Breast epithelium (tissue), 4 donors: Measurements from ENCODE around the gene KCNH1. TPM values are rescaled to one million over a fixed set of nuclear protein-coding genes. Genes with fewer than 3 reads are reported as not detected.

Source experiments
- DNase-seq, 2 donors: peaks; one replicate each; pipeline ENCODE4 v3.0.0-alpha.2; 2019; ENCODE audit warnings: low spot score in 2 of 2
- H3K27ac ChIP-seq, 2 donors: fragments of 200-600 bp; sonication (generic) in 1 of 2; one replicate each; pipeline ENCODE4 v1.5.1; 2016 to 2019; ENCODE audit warnings: mild to moderate bottlenecking in 1 of 2
- H3K27me3 ChIP-seq, 2 donors: fragments of 200-600 bp; sonication (generic) in 1 of 2; one replicate each; pipeline versions ENCODE4 v1.5.1 to v1.6.0; 2017 to 2019; ENCODE audit warnings: control low read depth in 1 of 2, mild to moderate bottlenecking in 1 of 2
- H3K36me3 ChIP-seq: fragments of 200-600 bp; one replicate; pipeline ENCODE4 v1.5.1; 2019
- H3K4me1 ChIP-seq, 2 donors: fragments of 200-600 bp; sonication (generic); one replicate each; pipeline ENCODE4 v1.5.1; 2016 to 2019; ENCODE audit warnings: control low read depth in 1 of 2
- H3K4me3 ChIP-seq, 3 donors: fragments of 200-600 bp; sonication (generic); 1 replicate in 2 of 3; 2 replicates in 1 of 3; pipeline ENCODE4 v1.5.1; 2016 to 2019; ENCODE audit warnings: mild to moderate bottlenecking in 3 of 3, moderate library complexity in 2 of 3
- H3K9me3 ChIP-seq, 2 donors: fragments of 200-600 bp; sonication (generic) in 1 of 2; one replicate each; pipeline ENCODE4 v1.5.1; 2016 to 2019; ENCODE audit warnings: control low read depth in 1 of 2
- CTCF ChIP-seq, 3 donors: fragments of 450-650 bp; IDR thresholded peaks; one replicate each; pipeline ENCODE4 v1.5.1; 2016 to 2017; ENCODE audit warnings: antibody characterized with exemption in 3 of 3, mild to moderate bottlenecking in 3 of 3, moderate library complexity in 3 of 3
- POLR2A ChIP-seq: fragments of 450-650 bp; IDR thresholded peaks from one replicate; pipeline ENCODE4 v1.6.1; 2016; ENCODE audit warnings: antibody characterized with exemption, mild to moderate bottlenecking, moderate library complexity
- POLR2AphosphoS5 ChIP-seq, 3 donors: sonication (generic); formaldehyde crosslinking; IDR thresholded peaks; one replicate each; pipeline ENCODE4 v1.6.1; 2017; ENCODE audit warnings: antibody characterized with exemption in 3 of 3
- intact Hi-C: fragments of 100-400 bp; cut with DNase I; formaldehyde crosslinking; loops from one replicate; pipeline ENCODE4 v1.15.1; 2023; ENCODE audit warnings: low total_unique reads
- total RNA-seq, 3 donors: library from RNA; depleted of rRNA; stranded (reverse); fragments of >200 nt; gene quantifications; one replicate each; pipeline ENCODE4 v1.1.0, GENCODE V29; 2016

KCNH1 gene
- total RNA-seq, 3 donors from 2014 or later = 0.32 to 1.3 TPM; not detected in 1

GRCh38 chr1:211127166-211127565 lies 6.8 kb downstream of the KCNH1 start:
- no peak for DNase-seq
- Histone ChIP-seq H3K27ac (no peak overlapping the region), H3K4me1 (no peaks in the 10 kb centered on the region), H3K4me3 (no peak overlapping the region), H3K36me3 (no peaks in the 10 kb centered on the region), H3K27me3 (no peaks in the 10 kb centered on the region), H3K9me3 (no peaks in the 10 kb centered on the region)
- intact Hi-C loops = no loop called here
- TF ChIP-seq POLR2AphosphoS5 (IDR thresholded peaks at IDR 0.05) (no peak), POLR2A (no peak), CTCF (IDR thresholded peaks at IDR 0.05) (no peak)

- no peak overlapping the region for H3K4me3 ChIP-seq
- no peaks in the 10 kb centered on the region for H3K27me3 ChIP-seq
- DNase-seq = no peak
- no peaks in the 10 kb centered on the region for H3K9me3 ChIP-seq
- no peak overlapping the region for H3K27ac ChIP-seq
- H3K36me3 ChIP-seq = no peaks in the 10 kb centered on the region
- intact Hi-C loops = no loop called here
- TF ChIP-seq CTCF (IDR thresholded peaks at IDR 0.05) = no peak
- TF ChIP-seq POLR2AphosphoS5 (IDR thresholded peaks at IDR 0.05) = no peak
- TF ChIP-seq POLR2A = no peak
- no peaks in the 10 kb centered on the region for H3K4me1 ChIP-seq
Observed at GRCh38 chr1:211126622-211127021, 7.3 kb downstream of the KCNH1 start.

- Histone ChIP-seq H3K4me3 (no peak overlapping the region), H3K27me3 (no peaks in the 10 kb centered on the region), H3K27ac (no peak overlapping the region), H3K9me3 (no peaks in the 10 kb centered on the region), H3K4me1 (no peaks in the 10 kb centered on the region), H3K36me3 (no peaks in the 10 kb centered on the region)
- no peak for DNase-seq
- TF ChIP-seq POLR2A (no peak), CTCF (IDR thresholded peaks at IDR 0.05) (no peak)
- intact Hi-C loops = no loop called here
Observed at GRCh38 chr1:211118407-211119102, 15.4 kb downstream of the KCNH1 start.

GRCh38 chr1:211114446-211114845 lies 19.5 kb downstream of the KCNH1 start:
- intact Hi-C loops = no loop called here
- no peak overlapping the region for H3K27ac ChIP-seq
- TF ChIP-seq POLR2AphosphoS5 (IDR thresholded peaks at IDR 0.05) (no peak), POLR2A (no peak), CTCF (IDR thresholded peaks at IDR 0.05) (no peak)
- no peak for DNase-seq
- no peak overlapping the region for H3K4me3 ChIP-seq
- H3K27me3 ChIP-seq = no peaks in the 10 kb centered on the region
- no peaks in the 10 kb centered on the region for H3K4me1 ChIP-seq
- no peaks in the 10 kb centered on the region for H3K36me3 ChIP-seq
- no peaks in the 10 kb centered on the region for H3K9me3 ChIP-seq

- no peaks in the 10 kb centered on the region for H3K4me1 ChIP-seq
Observed at GRCh38 chr1:211113566-211113965, 20.4 kb downstream of the KCNH1 start.

More at GRCh38 chr1:211113566-211113965, 20.4 kb downstream of the KCNH1 start:
- no peaks in the 10 kb centered on the region for H3K36me3 ChIP-seq
- DNase-seq = no peak
- intact Hi-C loops = no loop called here
- H3K9me3 ChIP-seq = no peaks in the 10 kb centered on the region
- H3K4me3 ChIP-seq = no peak overlapping the region
- no peaks in the 10 kb centered on the region for H3K27me3 ChIP-seq
- H3K27ac ChIP-seq = no peak overlapping the region
- TF ChIP-seq CTCF (IDR thresholded peaks at IDR 0.05) (no peak), POLR2AphosphoS5 (IDR thresholded peaks at IDR 0.05) (no peak), POLR2A (no peak)
